K562 (cell line): ENCODE results near the gene NDUFB10. TPM values are rescaled to one million over a fixed set of nuclear protein-coding genes. Genes with fewer than 3 reads are reported as not detected.

Experiments
- EHMT2 ChIP-seq: fragments of 450-650 bp; IDR thresholded peaks from 2 replicates; pipeline ENCODE4 v1.6.1; 2018; ENCODE audit warnings: antibody characterized with exemption
- ELF4 ChIP-seq: fragments of 450-650 bp; formaldehyde crosslinking; IDR thresholded peaks from 2 replicates; pipeline ENCODE4 v1.4.0; 2022; ENCODE audit warnings: missing genetic modification characterization
- GTF2B ChIP-seq: IDR thresholded peaks from 2 replicates; pipeline ENCODE4 v1.6.1; 2011; ENCODE audit not compliant: insufficient read length; ENCODE audit errors: extremely low read depth
- HSF4 ChIP-seq: fragments of 250-450 bp; sonication (Bioruptor Pico); IDR thresholded peaks from 2 replicates; pipeline ENCODE4 v2.1.2; 2022; ENCODE audit warnings: mild to moderate bottlenecking, moderate library complexity, borderline replicate concordance
- MED1 ChIP-seq: sonication (generic); formaldehyde crosslinking; IDR thresholded peaks from 2 replicates; pipeline ENCODE4 v1.8.1; 2023; ENCODE audit warnings: missing genetic modification reagents, borderline replicate concordance
- RBM22 ChIP-seq: fragments of 200-400 bp; formaldehyde crosslinking; IDR thresholded peaks from 2 replicates; pipeline ENCODE4 v1.6.1; 2018; ENCODE audit warnings: low read length, low read depth; ENCODE audit not compliant: poor library complexity, severe bottlenecking
- TRIM24 ChIP-seq, 2 experiments: fragments of 450-650 bp; IDR thresholded peaks; 2 replicates each; pipeline ENCODE4 v1.6.1; 2016
- ZBTB40 ChIP-seq, 2 experiments: fragments of 450-650 bp in 1 of 2; sonication (generic) in 1 of 2; formaldehyde crosslinking in 1 of 2; IDR thresholded peaks; 2 replicates each; pipeline versions ENCODE4 v1.7.1 to v1.9.0; 2016 to 2022; ENCODE audit warnings: inconsistent platforms in 1 of 2, mild to moderate bottlenecking in 1 of 2, missing genetic modification reagents in 1 of 2
- ZC3H4 ChIP-seq: sonication (generic); formaldehyde crosslinking; IDR thresholded peaks from 2 replicates; pipeline ENCODE4 v1.9.0; 2021; ENCODE audit warnings: missing genetic modification reagents, borderline replicate concordance
- ZNF212 ChIP-seq: fragments of 450-650 bp; formaldehyde crosslinking; IDR thresholded peaks from 2 replicates; pipeline ENCODE4 v1.4.0; 2020; ENCODE audit warnings: mild to moderate bottlenecking
- ZNF644 ChIP-seq: fragments of 200-800 bp; sonication (Bioruptor generic); IDR thresholded peaks from 2 replicates; pipeline ENCODE4 v1.6.1; 2016; ENCODE audit warnings: low read depth, missing genetic modification characterization, missing compliant biosample characterization
- polyA plus RNA-seq, 8 experiments: library from polyadenylated mRNA; depleted of rRNA in 4 of 8; stranded (reverse) in 5 of 8; unstranded in 3 of 8; fragments of >200 nt; fragmentation: Nextera tagmentation in 2 of 8; fragmentation: Illumina TruSeq in 1 of 8; extraction: Ambion mirVana in 2 of 8; extraction: Trizol in 1 of 8; gene quantifications; 2 replicates each; pipeline versions ENCODE4 v1.2.1 to v1.2.3, GENCODE V29; 2011 to 2014; ENCODE audit warnings: inconsistent platforms in 1 of 8, missing spikeins in 1 of 8
- total RNA-seq, 7 experiments: library from RNA; depleted of rRNA in 6 of 7; stranded (reverse); fragments of >200 nt in 6 of 7; fragmentation: Illumina TruSeq in 2 of 7; extraction: Trizol in 2 of 7; gene quantifications; 2 replicates each; pipeline versions ENCODE4 v1.2.1 to v1.2.3, GENCODE V29; 2011 to 2021; ENCODE audit warnings: low replicate concordance in 1 of 7

NDUFB10 gene
- total and polyA plus RNA-seq, 9 of the 15 experiments (the other 6 are each of a cell fraction or from before 2014, with no cell fraction given), result 69.3 to 527 (median 161) TPM

- TF ChIP-seq GTF2B (no peak), EHMT2 (no peak), TRIM24 (IDR thresholded peaks at IDR 0.05) (no peak), ELF4 (CRISPR knock-in tag) (peak; percentile 93), ZBTB40 (IDR thresholded peaks at IDR 0.05) (peak; percentile 98), ZBTB40 (CRISPR knock-in tag; IDR thresholded peaks at IDR 0.05) (no peak; the same call in 1 of the 2 replicates), ZC3H4 (CRISPR knock-in tag) (no peak), RBM22 (no peak), ZNF644 (tag) (no peak), MED1 (CRISPR knock-in tag) (peak; percentile 42; the same call in 1 of the 2 replicates), HSF4 (CRISPR knock-in tag) (no peak), ZNF212 (CRISPR knock-in tag) (0 out of 2 replicates have a peak, but pooled peaks have one; percentile 4)
Observed at GRCh38 chr16:1971796-1972489, 12.6 kb downstream of the NDUFB10 start, which contains the start of gene TBL3 (continued).
